Gastrocnemius medialis (tissue), 4 donors: ENCODE data around the gene DGCR2. TPM values are rescaled to one million over a fixed set of nuclear protein-coding genes. Genes with fewer than 3 reads are reported as not detected.
A peak's percentile ranks its signal among the peaks of the same experiment; 100 is the strongest.

Source experiments
- ATAC-seq, 2 donors: fragments of 150-250 bp; one replicate each; pipeline ENCODE4 v1.9.1; 2016
- DNase-seq, 2 donors: peaks; one replicate each; pipeline ENCODE4 v3.0.0-alpha.2; 2019
- H3K27ac ChIP-seq, 4 donors: fragments of 200-600 bp; sonication (generic); 1 replicate in 1 of 4; 2 replicates in 3 of 4; pipeline ENCODE4 v1.5.1; 2016 to 2018; ENCODE audit warnings: mild to moderate bottlenecking in 2 of 4, moderate library complexity in 1 of 4
- H3K27me3 ChIP-seq, 3 donors: fragments of 200-600 bp; sonication (generic) in 2 of 3; 1 replicate in 1 of 3; 2 replicates in 2 of 3; pipeline versions ENCODE4 v1.5.1 to v1.6.0; 2016 to 2019; ENCODE audit warnings: mild to moderate bottlenecking in 1 of 3, moderate library complexity in 1 of 3
- H3K36me3 ChIP-seq, 2 donors: fragments of 200-600 bp; sonication (generic) in 1 of 2; one replicate each; pipeline ENCODE4 v1.5.1; 2017 to 2018
- H3K4me1 ChIP-seq, 2 donors: fragments of 200-600 bp; sonication (generic) in 1 of 2; one replicate each; pipeline ENCODE4 v1.5.1; 2016 to 2017; ENCODE audit warnings: mild to moderate bottlenecking in 2 of 2
- H3K4me3 ChIP-seq, 4 donors: fragments of 200-600 bp; sonication (generic) in 3 of 4; 1 replicate in 1 of 4; 2 replicates in 3 of 4; pipeline ENCODE4 v1.5.1; 2016 to 2019; ENCODE audit warnings: mild to moderate bottlenecking in 2 of 4
- H3K9me3 ChIP-seq, 3 donors: fragments of 200-600 bp; sonication (generic) in 2 of 3; 1 replicate in 1 of 3; 2 replicates in 2 of 3; pipeline ENCODE4 v1.5.1; 2016 to 2019
- CTCF ChIP-seq, 5 experiments: fragments of 450-650 bp in 3 of 5; fragments of 200-600 bp in 2 of 5; sonication (generic) in 2 of 5; IDR thresholded peaks in 4 of 5; conservative IDR thresholded peaks in 1 of 5; 1 replicate in 4 of 5; 2 replicates in 1 of 5; pipeline ENCODE4 v1.5.1; 2016 to 2019; ENCODE audit warnings: antibody characterized with exemption in 5 of 5, mild to moderate bottlenecking in 3 of 5, moderate library complexity in 3 of 5
- POLR2A ChIP-seq, 2 donors: fragments of 450-650 bp; IDR thresholded peaks; one replicate each; pipeline ENCODE4 v1.6.1; 2017; ENCODE audit warnings: antibody characterized with exemption in 2 of 2, mild to moderate bottlenecking in 2 of 2, moderate library complexity in 2 of 2
- in situ Hi-C, 4 donors: fragments of 200-750 bp; cut with MboI; loops; one replicate each; pipeline versions ENCODE4 v1.15.0 to v1.8.0; 2017; ENCODE audit warnings: low sequenced_read_pairs in 4 of 4
- intact Hi-C: fragments of 100-400 bp; cut with DNase I; formaldehyde crosslinking; loops from one replicate; pipeline ENCODE4 v1.15.1; 2023; ENCODE audit warnings: low total_unique reads
- total RNA-seq, 4 donors: library from RNA; depleted of rRNA; stranded (reverse); fragments of >200 nt; gene quantifications; one replicate each; pipeline versions ENCODE4 v1.1.0 to v1.2.3, GENCODE V29; 2016

The DGCR2 gene
- total RNA-seq, 4 donors from 2014 or later: 30.0 to 72.7 (median 43.5) TPM

GRCh38 chr22:19121631-19122142 lies 525 bp downstream of the DGCR2 start:
- Histone ChIP-seq H3K27ac (peak overlapping the region; percentile 91 to 99 (median 97)), H3K36me3 (no peaks in the 10 kb centered on the region), H3K4me3 (peak overlapping the region; percentile 76 to 97 (median 86)), H3K9me3 (no peaks in the 10 kb centered on the region), H3K4me1 (peaks cover 48 to 53% of the 10 kb centered on the region in 2 donors), H3K27me3 (no peaks in the 10 kb centered on the region)
- intact Hi-C loops (loop anchor here (1.0 to 5.0 kb wide), 5 partner anchors 12 to 357 kb away; partner anchors contain the start of genes CDC45, CLTCL1, ESS2 and HIRA), in situ Hi-C loops (no loop called here)
- peak; percentile 81 to 95 for DNase-seq
- peak; percentile 70 to 75 for ATAC-seq
- TF ChIP-seq POLR2A (IDR thresholded peaks at IDR 0.05) (peak; percentile 31 to 56), CTCF (IDR thresholded peaks at IDR 0.05 in 4 of 5, conservative IDR thresholded peaks at IDR 0.05 in 1 of 5) (no peak)

- Histone ChIP-seq H3K4me1 (peaks cover 52 to 60% of the 10 kb centered on the region in 2 donors), H3K4me3 (peak overlapping the region; percentile 76 to 97 (median 86)), H3K36me3 (no peaks in the 10 kb centered on the region), H3K27me3 (no peaks in the 10 kb centered on the region), H3K27ac (peak overlapping the region; percentile 91 to 99 (median 97)), H3K9me3 (no peaks in the 10 kb centered on the region)
- in situ Hi-C loops: no loop called here
- ATAC-seq (peak; percentile 31 to 55), DNase-seq (peak; percentile 65 to 91)
- TF ChIP-seq POLR2A (IDR thresholded peaks at IDR 0.05) (peak in 1 of 2 donors; percentile 6), CTCF (IDR thresholded peaks at IDR 0.05 in 4 of 5, conservative IDR thresholded peaks at IDR 0.05 in 1 of 5) (peak in 1 of 5 experiments; percentile 8)
- intact Hi-C loops: loop anchor here (1.0 to 5.0 kb wide), 3 partner anchors 12 to 311 kb away; partner anchors contain the start of genes CLTCL1, HIRA and MRPL40
Measured at GRCh38 chr22:19120829-19121630, 1.2 kb downstream of the DGCR2 start.

- no peak for DNase-seq
- H3K4me1 ChIP-seq: peaks cover 61 to 70% of the 10 kb centered on the region in 2 donors
- peak overlapping the region in 2 of 4 donors; percentile 76 to 88 for H3K4me3 ChIP-seq
- H3K9me3 ChIP-seq: no peaks in the 10 kb centered on the region
- no peaks in the 10 kb centered on the region for H3K27me3 ChIP-seq
- ATAC-seq: no peak
- in situ Hi-C loops (no loop called here), intact Hi-C loops (loop anchor here (5.0 kb wide), 2 partner anchors 172 to 312 kb away; partner anchors contain the start of genes CLTCL1, HIRA and MRPL40)
- H3K27ac ChIP-seq: peak overlapping the region; percentile 91 to 99 (median 97)
- no peaks in the 10 kb centered on the region for H3K36me3 ChIP-seq
- no peak for TF ChIP-seq POLR2A (IDR thresholded peaks at IDR 0.05)
- no peak for TF ChIP-seq CTCF (IDR thresholded peaks at IDR 0.05 in 4 of 5, conservative IDR thresholded peaks at IDR 0.05 in 1 of 5)
Measured at GRCh38 chr22:19119949-19120348, 2.3 kb downstream of the DGCR2 start.

GRCh38 chr22:19118329-19118880 lies 3.8 kb downstream of the DGCR2 start:
- ATAC-seq: no peak
- no peaks in the 10 kb centered on the region for H3K9me3 ChIP-seq

More at GRCh38 chr22:19118329-19118880, 3.8 kb downstream of the DGCR2 start:
- Histone ChIP-seq H3K36me3 (no peaks in the 10 kb centered on the region), H3K27ac (peak overlapping the region; percentile 8 to 98 (median 59)), H3K4me1 (peaks cover 65 to 79% of the 10 kb centered on the region in 2 donors), H3K27me3 (no peaks in the 10 kb centered on the region), H3K4me3 (no peak overlapping the region)
- intact Hi-C loops (no loop called here), in situ Hi-C loops (no loop called here)
- no peak for TF ChIP-seq POLR2A (IDR thresholded peaks at IDR 0.05)
- no peak for TF ChIP-seq CTCF (IDR thresholded peaks at IDR 0.05 in 4 of 5, conservative IDR thresholded peaks at IDR 0.05 in 1 of 5)
- DNase-seq: no peak
